Inflammatory macrophage (primary cell): ENCODE results near the gene SLC29A3.

Experiments used
- DNase-seq, 2 donors: peaks; one replicate each; pipeline ENCODE4 v3.0.0-alpha.2; 2020 to 2022

Gene SLC29A3

GRCh38 chr10:71395621-71396020 is 76.6 kb downstream of the SLC29A3 start:
- DNase-seq, result no peak

- no peak for DNase-seq
These were observed 77.1 kb downstream of the SLC29A3 start for GRCh38 chr10:71396084-71396710.

DNA sequence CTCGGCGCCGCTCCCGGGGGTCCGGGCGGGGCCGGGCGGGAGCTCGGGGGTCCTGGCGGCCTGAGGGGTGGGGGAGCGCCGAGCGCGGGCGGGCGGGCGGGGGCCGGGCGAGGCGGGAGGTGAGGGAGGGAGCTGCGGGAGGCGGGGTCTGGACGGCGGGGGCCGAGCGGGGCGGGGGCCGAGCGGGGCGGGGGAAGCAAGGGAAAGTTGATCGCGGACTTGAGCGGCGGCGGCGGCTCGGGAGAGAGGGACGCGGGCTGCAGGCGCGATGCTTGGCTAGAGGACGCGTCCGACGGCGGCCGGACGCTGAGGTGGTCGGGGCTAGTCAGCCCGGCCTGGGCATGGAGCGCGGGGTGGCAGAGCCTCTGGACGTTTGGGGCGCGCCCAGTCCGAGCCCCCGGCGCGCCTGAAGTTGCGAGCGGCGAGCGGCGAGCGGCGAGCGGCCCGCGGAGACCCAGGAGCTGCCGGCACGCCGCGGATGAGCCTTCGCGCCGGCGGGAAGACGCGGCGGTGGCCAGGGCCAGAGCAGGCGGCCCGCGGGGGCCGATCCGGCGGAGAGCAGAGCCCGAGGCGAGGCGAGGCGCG is 77.7 kb downstream of the SLC29A3 start, which contains the start of gene CDH23:
CDH23 (plus strand) TSS at position 210 of the 585 bp plus-strand sequence. CDS start 42,912 bp downstream, outside the sequence.
- no peak for DNase-seq

DNA sequence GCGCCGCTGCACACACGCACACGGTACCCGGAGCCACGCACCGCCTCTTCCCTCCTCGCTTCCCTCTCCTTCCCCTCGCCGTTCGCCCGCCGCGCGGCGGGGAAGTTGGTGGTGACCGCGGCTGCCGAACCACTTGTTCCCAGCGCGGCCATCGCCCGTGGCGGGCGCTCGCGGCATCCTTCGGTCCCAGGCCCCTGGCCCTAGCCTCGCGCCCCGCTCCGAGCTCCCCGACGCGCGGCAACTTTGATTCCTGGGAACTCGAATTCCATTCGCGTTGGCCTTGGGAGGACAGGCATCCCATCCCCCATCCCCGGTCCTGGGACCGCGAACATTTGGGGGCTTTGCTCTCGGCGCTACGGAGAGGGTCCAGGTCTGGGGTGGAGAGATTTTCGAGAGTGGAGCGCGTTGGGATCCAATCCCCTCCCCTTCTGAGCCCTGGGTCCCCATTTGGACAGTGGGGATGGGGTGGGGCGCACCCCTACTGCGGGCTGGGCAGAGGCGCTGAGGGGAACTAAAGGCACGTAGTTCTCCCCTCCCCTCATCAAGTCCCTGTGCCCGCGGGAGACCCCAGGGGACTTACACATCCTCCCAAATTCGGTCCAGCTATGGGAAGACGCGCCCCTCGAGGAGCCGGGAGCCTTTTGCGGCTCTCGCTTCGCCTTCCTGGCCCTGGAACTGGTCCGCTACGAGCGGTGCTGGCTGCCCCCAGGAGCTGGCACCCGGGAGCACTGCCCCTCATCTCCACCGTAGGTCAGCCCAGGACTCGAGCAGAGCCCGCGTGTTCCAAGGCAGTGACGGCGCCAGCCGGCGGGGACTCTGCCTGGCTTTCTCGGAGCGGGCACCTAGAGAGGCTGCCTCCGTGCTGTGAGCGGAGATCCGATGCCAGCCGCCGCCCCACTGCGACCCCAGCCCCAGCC is 78.5 kb downstream of the SLC29A3 start:
- DNase-seq, result peak; percentile 27 to 57

DNA sequence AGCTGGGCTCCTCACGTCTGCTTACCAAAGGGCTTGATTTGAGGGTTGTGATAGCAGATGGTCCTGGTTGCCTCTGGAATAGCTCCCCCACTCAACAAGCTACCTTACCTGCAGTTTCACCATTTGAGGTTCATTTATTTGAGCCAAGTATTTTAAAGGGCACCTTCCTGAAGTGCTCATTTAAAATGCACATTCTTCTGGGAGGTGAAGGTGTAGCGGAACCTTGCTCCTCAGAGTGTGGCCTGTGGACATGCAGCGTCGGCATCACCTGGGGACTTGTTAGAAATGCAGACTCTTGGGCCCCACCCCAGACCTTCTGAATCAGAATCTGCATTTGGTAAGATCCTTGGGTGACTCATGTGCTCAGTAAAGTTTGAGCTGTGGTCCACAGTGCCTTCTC is 79.9 kb downstream of the SLC29A3 start:
- DNase-seq, result peak in 1 of 2 donors; percentile 39

DNA sequence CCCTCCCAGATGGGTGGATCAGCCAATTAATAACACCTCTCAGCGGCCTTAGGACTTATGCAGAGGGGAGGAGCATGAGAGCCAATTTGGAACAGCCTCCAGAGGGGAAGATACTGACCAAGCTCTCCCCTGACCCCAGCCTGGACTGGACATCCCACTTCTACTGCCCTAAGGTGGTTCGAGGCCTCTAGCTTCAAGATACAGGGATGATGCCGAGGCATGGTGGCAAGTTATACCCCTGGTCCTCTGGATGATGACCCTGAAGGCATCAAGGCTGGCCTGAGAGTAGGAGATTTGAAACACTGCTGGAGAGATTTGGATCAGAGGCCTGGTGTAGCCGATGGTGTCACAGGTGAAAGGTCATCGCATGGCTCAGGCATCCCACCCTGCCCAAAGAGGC is 80.9 kb downstream of the SLC29A3 start:
- no peak for DNase-seq

- no peak for DNase-seq
These were observed 82.0 kb downstream of the SLC29A3 start for GRCh38 chr10:71401056-71401455.

DNA sequence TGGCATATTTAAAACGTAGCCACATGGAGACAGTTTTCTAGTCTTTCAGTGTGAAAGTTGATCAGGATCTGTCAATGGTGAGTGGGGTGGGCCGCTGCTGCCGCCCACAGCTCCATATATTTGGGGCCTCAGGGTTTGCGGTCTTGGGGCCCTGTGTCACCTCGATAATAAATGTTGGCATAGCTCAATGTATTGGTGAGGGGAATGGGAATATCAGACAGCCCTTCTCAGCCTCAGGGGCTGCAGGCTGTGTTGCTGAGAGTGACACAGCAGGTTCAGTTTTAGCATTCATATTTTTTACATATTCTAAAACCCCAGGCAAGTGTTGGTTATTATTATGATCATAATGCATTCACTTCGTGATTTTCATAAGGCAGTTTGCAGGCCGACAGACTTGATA is 82.9 kb downstream of the SLC29A3 start:
- DNase-seq, result no peak

GRCh38 chr10:71404503-71405295 is 85.6 kb downstream of the SLC29A3 start:
- no peak for DNase-seq

- no peak for DNase-seq
These were observed 87.8 kb downstream of the SLC29A3 start for GRCh38 chr10:71406878-71407277.

DNA sequence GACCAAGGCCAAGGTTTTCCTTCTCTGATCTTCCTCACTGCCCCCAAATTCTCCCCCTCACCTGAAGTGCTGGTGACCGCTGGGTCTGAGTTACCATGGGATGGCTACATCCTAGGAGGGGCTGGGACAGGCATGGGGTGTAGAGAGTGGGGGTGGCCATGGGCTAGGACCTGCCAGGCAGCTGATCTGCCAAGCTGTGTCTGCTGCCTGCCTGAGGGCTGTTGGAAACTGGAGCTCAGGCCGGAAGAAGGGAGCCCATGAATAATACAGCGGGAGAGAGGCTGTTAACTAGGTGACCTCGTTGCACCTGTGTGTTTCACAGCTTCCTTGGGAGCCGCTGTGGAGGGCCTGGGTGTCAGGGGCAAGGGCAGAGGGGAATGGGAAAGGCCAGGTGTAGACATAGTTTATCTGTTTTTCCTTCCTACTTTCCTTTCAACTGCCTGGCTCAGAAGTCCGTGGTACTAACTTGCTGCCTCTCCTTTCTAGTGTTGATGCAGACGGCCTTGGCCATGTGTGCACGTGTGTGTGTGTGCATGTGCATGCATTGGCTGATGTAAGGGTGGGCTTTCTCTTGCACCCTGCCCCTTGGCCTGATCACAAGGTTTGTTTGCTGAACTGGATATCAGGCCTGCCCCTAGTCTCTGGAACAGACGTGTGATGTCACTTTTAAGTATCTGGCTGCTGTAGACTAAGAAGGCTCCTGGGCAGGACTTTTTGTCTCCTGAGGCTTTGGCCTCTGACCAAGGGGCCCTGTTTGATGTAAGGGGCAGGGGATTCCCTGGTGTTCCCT is 89.6 kb downstream of the SLC29A3 start:
- DNase-seq, result no peak

DNA sequence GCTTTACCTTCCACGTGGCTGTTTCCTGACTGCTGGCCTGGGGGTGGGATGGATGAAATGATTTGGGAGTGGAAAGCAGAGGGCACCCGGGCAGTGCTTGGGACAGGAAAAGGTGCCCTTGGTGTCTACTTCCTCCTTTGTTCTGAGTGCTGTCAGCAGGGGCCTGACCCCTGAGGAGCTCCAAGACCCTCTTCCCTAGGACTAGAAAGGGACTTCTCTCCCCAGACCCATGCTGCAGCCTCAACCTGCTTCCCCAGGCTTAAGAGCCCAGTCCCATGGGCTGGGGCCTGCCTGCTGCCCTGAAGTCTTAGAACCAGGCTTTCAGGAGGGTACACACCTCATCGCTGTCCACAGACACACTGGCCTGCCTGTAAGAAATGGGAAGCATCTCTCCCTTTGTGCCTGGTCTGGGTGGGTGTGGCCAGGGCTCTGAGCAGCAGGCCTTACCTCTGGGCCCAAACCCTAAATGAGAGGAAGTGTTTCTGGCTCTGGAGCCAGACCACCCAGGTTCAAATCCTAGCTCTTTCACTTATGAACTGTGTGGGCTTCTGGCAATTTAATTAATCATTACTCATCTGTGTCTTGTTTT is 90.6 kb downstream of the SLC29A3 start:
- DNase-seq, result no peak
